MM.1S (cell line): Measurements from ENCODE around the gene RADIL.
"Not testable (repeated sequence)": the region's sequence is repeated elsewhere in the genome, so short reads cannot be mapped to it uniquely, and the experiment has no call there.

Experiments
- EZH2 ChIP-seq: fragments of 300-600 bp; sonication (generic); optimal IDR thresholded peaks from 2 replicates; pipeline ENCODE3; 2017; ENCODE audit warnings: low read depth, mild to moderate bottlenecking, antibody characterized with exemption, low read length, mixed read lengths
- TF ChIP-seq, protein P1 (sequence below): fragments of 300-600 bp; sonication (generic); IDR thresholded peaks from 2 replicates; pipeline ENCODE4 v1.5.1; 2016; ENCODE audit warnings: antibody characterized with exemption, low read length, mixed read lengths

DNA sequence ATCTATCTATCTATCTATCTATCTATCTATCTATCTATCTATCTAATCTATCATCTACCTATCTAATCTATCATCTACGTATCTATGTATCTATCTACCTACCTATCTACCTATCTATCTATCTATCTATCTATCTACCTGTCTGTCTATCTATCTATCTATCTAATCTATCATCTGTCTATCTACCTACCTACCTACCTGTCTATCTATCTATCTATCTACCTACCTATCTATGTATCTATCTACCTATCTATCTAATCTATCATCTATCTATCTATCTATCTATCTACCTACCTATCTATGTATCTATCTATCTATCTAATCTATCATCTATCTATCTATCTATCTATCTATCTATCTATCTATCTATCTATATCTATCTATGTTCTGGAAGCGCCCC, 8.0 kb upstream of the RADIL start:
- TF ChIP-seq, protein P1, sequence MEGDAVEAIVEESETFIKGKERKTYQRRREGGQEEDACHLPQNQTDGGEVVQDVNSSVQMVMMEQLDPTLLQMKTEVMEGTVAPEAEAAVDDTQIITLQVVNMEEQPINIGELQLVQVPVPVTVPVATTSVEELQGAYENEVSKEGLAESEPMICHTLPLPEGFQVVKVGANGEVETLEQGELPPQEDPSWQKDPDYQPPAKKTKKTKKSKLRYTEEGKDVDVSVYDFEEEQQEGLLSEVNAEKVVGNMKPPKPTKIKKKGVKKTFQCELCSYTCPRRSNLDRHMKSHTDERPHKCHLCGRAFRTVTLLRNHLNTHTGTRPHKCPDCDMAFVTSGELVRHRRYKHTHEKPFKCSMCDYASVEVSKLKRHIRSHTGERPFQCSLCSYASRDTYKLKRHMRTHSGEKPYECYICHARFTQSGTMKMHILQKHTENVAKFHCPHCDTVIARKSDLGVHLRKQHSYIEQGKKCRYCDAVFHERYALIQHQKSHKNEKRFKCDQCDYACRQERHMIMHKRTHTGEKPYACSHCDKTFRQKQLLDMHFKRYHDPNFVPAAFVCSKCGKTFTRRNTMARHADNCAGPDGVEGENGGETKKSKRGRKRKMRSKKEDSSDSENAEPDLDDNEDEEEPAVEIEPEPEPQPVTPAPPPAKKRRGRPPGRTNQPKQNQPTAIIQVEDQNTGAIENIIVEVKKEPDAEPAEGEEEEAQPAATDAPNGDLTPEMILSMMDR, result not testable (repeated sequence)
- TF ChIP-seq EZH2, result not testable (repeated sequence)
